HG02885 (cell line): Measurements from ENCODE around the gene ID1.
"Not testable (repeated sequence)": the region's sequence is repeated elsewhere in the genome, so short reads cannot be mapped to it uniquely, and the experiment has no call there.

Experiments
- ATAC-seq: cut with Tn5 transposase; IDR thresholded peaks from one replicate; pipeline ENCODE4 v1.9.1; 2021; ENCODE audit warnings: mild to moderate bottlenecking; ENCODE audit not compliant: unreplicated experiment, poor library complexity

ID1 gene

DNA sequence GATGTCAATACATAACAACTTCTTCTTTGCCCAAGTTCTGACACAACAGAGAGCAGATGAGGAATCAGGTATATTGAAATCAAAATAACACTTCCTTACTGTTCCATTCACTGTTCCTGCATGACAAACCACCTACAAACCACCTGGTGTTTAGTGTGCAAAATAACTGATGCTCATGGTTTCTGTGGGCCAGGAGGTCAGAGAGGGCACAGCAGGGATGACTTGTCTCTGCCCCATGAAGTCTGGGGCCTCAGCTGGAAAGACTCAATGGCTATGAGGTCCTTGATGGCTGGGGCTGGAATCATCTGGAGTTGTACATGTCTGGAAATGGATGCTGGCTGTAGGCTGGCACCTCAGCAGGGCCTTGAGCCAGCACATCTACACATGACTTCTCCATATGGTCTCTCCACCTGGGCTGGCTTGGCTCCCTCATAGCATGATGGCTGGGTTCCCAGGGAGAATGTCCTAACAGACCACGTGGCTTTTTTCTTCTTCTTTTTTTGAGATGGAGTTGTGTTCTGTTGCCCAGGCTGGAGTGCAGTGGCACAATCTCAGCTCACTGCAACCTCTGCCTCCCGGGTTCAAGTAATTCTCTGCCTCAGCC is 25.2 kb downstream of the ID1 start:
- no peak for ATAC-seq

- ATAC-seq, result no peak
These were observed 27.7 kb downstream of the ID1 start for GRCh38 chr20:31632548-31633338.

GRCh38 chr20:31633339-31633914 is 28.3 kb downstream of the ID1 start:
- ATAC-seq, result no peak

GRCh38 chr20:31637660-31638059 is 32.6 kb downstream of the ID1 start, which contains the start of gene COX4I2:
TSS of gene COX4I2 (plus strand) at chr20:31637912. CDS start at chr20:31639018, 1,106 bp downstream.
- no peak for ATAC-seq

DNA sequence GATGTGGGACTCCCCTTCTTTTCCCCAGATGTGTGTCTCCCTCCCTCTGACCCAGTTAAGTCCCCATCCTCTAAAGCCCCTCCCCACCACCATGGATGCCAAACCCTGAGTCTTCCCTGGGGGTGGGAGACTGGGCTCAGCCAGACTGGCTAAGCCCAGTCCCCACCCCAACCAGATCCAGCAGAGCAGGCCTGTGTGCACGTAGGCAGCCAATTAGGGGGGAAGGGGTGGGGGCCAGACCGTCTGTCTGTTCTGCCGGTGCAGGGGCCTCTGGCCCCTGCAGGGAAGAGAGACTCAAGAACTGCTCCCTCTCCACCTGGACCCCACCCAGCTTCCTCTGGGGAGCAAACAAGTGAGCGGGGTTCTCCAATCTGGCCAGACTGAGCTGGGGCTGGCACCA is 33.2 kb downstream of the ID1 start:
- ATAC-seq, result no peak

DNA sequence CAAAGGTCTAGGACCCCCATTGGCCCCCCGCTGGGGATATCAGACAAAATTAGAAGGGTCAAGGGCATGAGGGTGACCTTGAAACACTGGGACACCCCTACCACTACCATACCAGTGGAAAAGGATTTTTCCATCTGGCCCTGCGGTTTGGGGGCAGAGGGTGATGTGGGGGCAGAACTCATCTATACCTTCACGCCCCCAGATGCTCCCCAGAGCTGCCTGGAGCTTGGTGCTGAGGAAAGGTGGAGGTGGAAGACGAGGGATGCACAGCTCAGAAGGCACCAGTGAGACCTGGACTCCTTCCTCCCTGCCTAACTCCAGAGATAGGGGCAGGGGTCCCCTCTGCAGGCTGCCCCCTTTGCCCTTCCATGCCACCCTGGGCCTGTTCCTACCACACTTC is 33.7 kb downstream of the ID1 start:
- no peak for ATAC-seq

- no peak for ATAC-seq
These were observed 35.2 kb downstream of the ID1 start for GRCh38 chr20:31640259-31640658.

GRCh38 chr20:31641391-31641790 is 36.3 kb downstream of the ID1 start:
- ATAC-seq, result no peak

- ATAC-seq, result no peak
These were observed 37.7 kb downstream of the ID1 start for GRCh38 chr20:31642837-31643236.

DNA sequence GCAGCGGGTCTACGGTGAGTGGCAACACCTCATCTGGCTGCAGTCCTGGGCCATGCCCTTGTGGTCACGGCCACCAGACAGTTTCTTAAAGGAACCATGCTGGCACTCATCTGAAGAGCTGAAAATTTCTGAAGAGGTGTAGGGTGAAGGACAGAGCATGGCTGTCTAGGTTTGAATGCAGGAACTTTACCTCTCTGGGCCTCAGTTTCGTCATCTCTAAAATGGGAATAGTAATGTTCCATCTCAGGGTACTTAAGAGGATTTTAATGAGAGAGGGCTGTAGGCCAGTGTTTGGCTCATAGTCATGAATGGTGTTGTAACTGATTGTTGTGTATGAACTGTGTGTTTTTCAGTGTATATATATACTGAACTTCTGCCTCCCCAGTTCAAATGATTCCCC is 38.4 kb downstream of the ID1 start:
- ATAC-seq, result no peak

DNA sequence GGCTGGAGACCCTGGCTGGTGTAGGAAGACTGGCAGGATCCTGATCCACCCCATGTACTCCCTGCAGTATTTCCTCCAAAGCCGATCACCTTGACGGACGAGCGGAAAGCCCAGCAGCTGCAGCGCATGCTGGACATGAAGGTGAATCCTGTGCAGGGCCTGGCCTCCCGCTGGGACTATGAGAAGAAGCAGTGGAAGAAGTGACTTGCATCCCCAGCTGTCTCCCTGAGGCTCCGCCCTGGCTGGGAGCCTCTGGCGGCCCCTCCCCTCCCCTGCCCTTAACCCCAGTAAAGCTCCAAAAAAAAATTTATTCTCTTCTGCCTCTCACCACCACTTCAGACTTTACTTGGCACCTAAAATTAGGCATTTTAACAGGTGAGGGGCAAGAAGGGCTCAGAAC is 39.6 kb downstream of the ID1 start:
- ATAC-seq, result no peak

DNA sequence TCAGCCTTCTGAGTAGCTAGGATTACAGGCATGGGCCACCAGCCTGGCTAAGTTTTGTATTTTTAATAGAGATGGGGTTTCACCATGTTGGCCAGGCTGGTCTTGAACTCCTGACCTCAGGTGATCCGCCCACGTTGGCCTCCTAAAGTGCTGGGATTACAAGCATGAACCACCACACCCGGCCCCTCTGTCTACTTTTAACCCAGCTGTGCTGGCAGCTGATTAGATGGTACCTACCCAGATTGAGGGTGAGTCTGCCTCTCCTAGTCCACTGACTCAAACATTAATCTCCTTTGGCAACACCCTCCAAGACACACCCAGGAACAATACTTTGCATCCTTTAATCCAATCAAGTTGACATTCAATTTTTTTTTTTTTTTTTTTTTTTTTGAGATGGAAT is 43.0 kb downstream of the ID1 start:
- ATAC-seq, result not testable (repeated sequence)

DNA sequence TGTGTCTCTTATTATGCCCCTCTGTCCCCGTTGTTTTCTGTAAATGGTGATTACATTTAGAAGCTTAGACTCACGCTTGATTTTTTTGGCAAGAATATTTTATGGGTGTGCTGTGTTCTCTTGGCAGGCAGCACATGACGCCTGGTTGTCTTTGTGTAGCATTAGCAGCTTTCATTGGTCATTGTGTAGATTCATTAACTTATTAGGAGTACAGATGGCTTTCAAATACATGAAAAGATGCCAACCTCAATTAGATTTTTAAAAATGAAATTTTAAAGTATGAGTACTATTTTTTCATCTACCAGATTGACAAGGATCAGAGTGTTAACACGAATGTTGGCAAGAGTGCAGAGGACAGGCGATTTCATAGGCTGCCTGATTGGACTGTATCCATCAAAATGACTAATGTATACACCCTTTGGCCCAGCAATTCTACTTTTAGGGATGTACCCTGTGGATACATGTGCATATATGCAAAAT is 47.9 kb downstream of the ID1 start:
- ATAC-seq, result no peak

GRCh38 chr20:31653561-31653960 is 48.5 kb downstream of the ID1 start:
- ATAC-seq, result no peak

- no peak for ATAC-seq
These were observed 49.4 kb downstream of the ID1 start for GRCh38 chr20:31654534-31654933.
